MM.1S (cell line): Measurements from ENCODE around the gene WASL.
A peak's percentile ranks its signal among the peaks of the same experiment; 100 is the strongest.

Source experiments
- DNase-seq: peaks from one replicate; pipeline ENCODE4 v3.0.0-alpha.2; 2015
- H2AFZ ChIP-seq: fragments of 300-600 bp; sonication (generic); 2 replicates; pipeline ENCODE4 v1.6.0; 2016; ENCODE audit warnings: antibody characterized with exemption, low read length
- H3F3A ChIP-seq: fragments of 300-600 bp; sonication (generic); 2 replicates; pipeline ENCODE4 v1.6.1; 2016; ENCODE audit warnings: mild to moderate bottlenecking, antibody characterized with exemption, low read length, moderate library complexity, mixed read lengths; ENCODE audit not compliant: insufficient read depth
- H3K27ac ChIP-seq: fragments of 300-600 bp; sonication (generic); 2 replicates; pipeline ENCODE4 v1.5.1; 2016; ENCODE audit warnings: mild to moderate bottlenecking, low read length
- H3K27me3 ChIP-seq: fragments of 300-600 bp; sonication (generic); replicated peaks from 2 replicates; pipeline ENCODE4 v1.6.0; 2016; ENCODE audit warnings: low read length; ENCODE audit not compliant: insufficient read depth
- H3K36me3 ChIP-seq: fragments of 300-600 bp; sonication (generic); replicated peaks from 2 replicates; pipeline ENCODE4 v1.6.1; 2016; ENCODE audit warnings: mild to moderate bottlenecking, low read length, mixed read lengths; ENCODE audit not compliant: insufficient read depth
- H3K4me1 ChIP-seq: fragments of 300-600 bp; sonication (generic); 2 replicates; pipeline ENCODE4 v1.6.1; 2016; ENCODE audit warnings: low read length, mixed read lengths
- H3K4me2 ChIP-seq: fragments of 300-600 bp; sonication (generic); 2 replicates; pipeline ENCODE4 v1.6.0; 2016; ENCODE audit warnings: low read depth, low read length
- H3K4me3 ChIP-seq: fragments of 300-600 bp; sonication (generic); 2 replicates; pipeline ENCODE4 v1.5.1; 2016; ENCODE audit warnings: low read length, mixed read lengths
- H3K79me2 ChIP-seq: fragments of 300-600 bp; sonication (generic); 2 replicates; pipeline ENCODE4 v1.6.1; 2016; ENCODE audit warnings: mixed run types, low read length, mixed read lengths
- H3K9ac ChIP-seq: fragments of 300-600 bp; sonication (generic); 2 replicates; pipeline ENCODE4 v1.6.1; 2016; ENCODE audit warnings: low read length, mixed read lengths
- H3K9me2 ChIP-seq: fragments of 300-600 bp; sonication (generic); replicated peaks from 2 replicates; pipeline ENCODE4 v1.6.1; 2016; ENCODE audit warnings: mild to moderate bottlenecking, low read length, mixed read lengths; ENCODE audit not compliant: insufficient read depth
- H3K9me3 ChIP-seq: fragments of 300-600 bp; sonication (generic); replicated peaks from 2 replicates; pipeline ENCODE4 v1.6.1; 2016; ENCODE audit warnings: mild to moderate bottlenecking, low read length, mixed read lengths; ENCODE audit not compliant: insufficient read depth
- H4K20me1 ChIP-seq: fragments of 300-600 bp; sonication (generic); 2 replicates; pipeline ENCODE4 v1.6.1; 2016; ENCODE audit warnings: mild to moderate bottlenecking, low read length, moderate library complexity, mixed read lengths; ENCODE audit not compliant: insufficient read depth
- CTCF ChIP-seq: fragments of 300-600 bp; sonication (generic); IDR thresholded peaks from 2 replicates; pipeline ENCODE4 v1.5.1; 2016; ENCODE audit warnings: antibody characterized with exemption, low read length, mixed read lengths
- EZH2 ChIP-seq: fragments of 300-600 bp; sonication (generic); optimal IDR thresholded peaks from 2 replicates; pipeline ENCODE3; 2017; ENCODE audit warnings: low read depth, mild to moderate bottlenecking, antibody characterized with exemption, low read length, mixed read lengths
- EZH2phosphoT487 ChIP-seq: fragments of 300-600 bp; sonication (generic); IDR thresholded peaks from 2 replicates; pipeline ENCODE4 v1.6.1; 2018; ENCODE audit warnings: antibody characterized with exemption, low read length

The WASL gene

GRCh38 chr7:123749537-123749857 is 694 bp upstream of the WASL start:
- H3K36me3 ChIP-seq, result no peaks in the 10 kb centered on the region; the same call in 1 of the 2 replicates
- H2AFZ ChIP-seq, result peak overlapping the region; percentile 94
- peaks cover 33% of the 10 kb centered on the region for H3F3A ChIP-seq
- H3K27me3 ChIP-seq, result no peaks in the 10 kb centered on the region
- peak overlapping the region; percentile 89 for H3K9ac ChIP-seq
- peaks cover 27% of the 10 kb centered on the region for H3K4me1 ChIP-seq
- H3K4me3 ChIP-seq, result peak overlapping the region; percentile 92
- no peaks in the 10 kb centered on the region for H3K9me2 ChIP-seq
- H3K27ac ChIP-seq, result peak overlapping the region; percentile 90
- no peaks in the 10 kb centered on the region for H3K9me3 ChIP-seq
- H3K79me2 ChIP-seq, result peaks cover 47% of the 10 kb centered on the region
- no peak for DNase-seq
- H3K4me2 ChIP-seq, result peak overlapping the region; percentile 89
- peaks cover 22% of the 10 kb centered on the region for H4K20me1 ChIP-seq
- TF ChIP-seq CTCF (peak; percentile 32), EZH2phosphoT487 (no peak), EZH2 (no peak)

- peak overlapping the region; percentile 92 for H3K4me3 ChIP-seq
- peak overlapping the region; percentile 78 for H2AFZ ChIP-seq
- H3K27ac ChIP-seq, result peak overlapping the region; percentile 90
- H3K4me2 ChIP-seq, result peak overlapping the region; percentile 95
- no peaks in the 10 kb centered on the region for H3K27me3 ChIP-seq
- DNase-seq, result peak; percentile 72
- H3K9me3 ChIP-seq, result no peaks in the 10 kb centered on the region
- H4K20me1 ChIP-seq, result peaks cover 30% of the 10 kb centered on the region
- peak overlapping the region; percentile 89 for H3K9ac ChIP-seq
- peaks cover 60% of the 10 kb centered on the region for H3K79me2 ChIP-seq
- TF ChIP-seq EZH2 (no peak), CTCF (no peak)
- peaks cover 30% of the 10 kb centered on the region for H3F3A ChIP-seq
- H3K4me1 ChIP-seq, result peaks cover 28% of the 10 kb centered on the region
- H3K9me2 ChIP-seq, result no peaks in the 10 kb centered on the region
- H3K36me3 ChIP-seq, result no peaks in the 10 kb centered on the region; the same call in 1 of the 2 replicates
Observed at GRCh38 chr7:123748171-123748733, 551 bp downstream of the WASL start.

- Histone ChIP-seq H3K27ac (peak overlapping the region; percentile 90; the same call in 1 of the 2 replicates), H4K20me1 (peaks cover 32% of the 10 kb centered on the region), H3K4me3 (peak overlapping the region; percentile 92), H3K79me2 (peaks cover 65% of the 10 kb centered on the region), H3F3A (peaks cover 30% of the 10 kb centered on the region), H3K27me3 (no peaks in the 10 kb centered on the region), H3K36me3 (no peaks in the 10 kb centered on the region; the same call in 1 of the 2 replicates), H3K9ac (peak overlapping the region; percentile 89), H3K4me1 (peaks cover 28% of the 10 kb centered on the region), H3K4me2 (peak overlapping the region; percentile 95), H3K9me2 (no peaks in the 10 kb centered on the region), H3K9me3 (no peaks in the 10 kb centered on the region), H2AFZ (peak overlapping the region; percentile 3; the same call in 1 of the 2 replicates)
- TF ChIP-seq EZH2, result no peak
- TF ChIP-seq EZH2phosphoT487, result no peak
- no peak for TF ChIP-seq CTCF
- DNase-seq, result peak; percentile 66
Observed at GRCh38 chr7:123747620-123748141, 1.1 kb downstream of the WASL start.
